Left renal pelvis (tissue), 4 donors: ENCODE data around the gene ACAP3. TPM values are rescaled to one million over a fixed set of nuclear protein-coding genes. Genes with fewer than 3 reads are reported as not detected.
"Not testable (repeated sequence)": the region's sequence is repeated elsewhere in the genome, so short reads cannot be mapped to it uniquely, and the experiment has no call there.

Experiments used
- DNase-seq, 4 donors: peaks; one replicate each; pipeline ENCODE4 v3.0.0-alpha.2; 2013; ENCODE audit warnings: low read depth in 4 of 4, low spot score in 3 of 4
- polyA plus RNA-seq, 4 donors: library from polyadenylated mRNA; unstranded; fragments of 120-200 nt; gene quantifications; one replicate each; pipeline ENCODE4 v1.2.1, GENCODE V29; 2013; ENCODE audit not compliant: insufficient read length in 4 of 4

ACAP3 gene
- polyA plus RNA-seq, 4 donors, result 18.3 to 44.1 (median 34.0) TPM

- no peak for DNase-seq
These were observed 53.6 kb downstream of the ACAP3 start for GRCh38 chr1:1253972-1254666.

DNA sequence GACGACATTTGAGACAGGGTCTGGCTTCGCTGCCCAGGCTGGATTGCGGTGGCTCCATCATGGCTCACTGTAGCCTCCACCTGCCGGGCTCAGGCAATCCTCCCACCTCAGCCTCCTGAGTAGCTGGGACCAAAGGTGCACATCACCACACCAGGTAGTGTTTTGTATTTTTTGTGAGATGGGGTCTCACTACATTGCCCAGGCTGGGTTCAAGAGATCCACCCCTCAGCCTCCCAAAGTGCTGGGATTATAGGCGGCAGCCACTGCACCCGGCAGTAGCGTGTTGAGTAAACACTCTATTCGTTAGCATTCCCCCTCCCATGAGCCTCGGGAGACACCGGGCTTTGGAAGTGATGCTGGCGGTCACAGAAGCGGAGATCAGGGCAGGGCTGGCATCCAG, 54.4 kb downstream of the ACAP3 start:
- no peak for DNase-seq

- DNase-seq, result no peak
These were observed 56.9 kb downstream of the ACAP3 start for GRCh38 chr1:1250786-1251284.

DNA sequence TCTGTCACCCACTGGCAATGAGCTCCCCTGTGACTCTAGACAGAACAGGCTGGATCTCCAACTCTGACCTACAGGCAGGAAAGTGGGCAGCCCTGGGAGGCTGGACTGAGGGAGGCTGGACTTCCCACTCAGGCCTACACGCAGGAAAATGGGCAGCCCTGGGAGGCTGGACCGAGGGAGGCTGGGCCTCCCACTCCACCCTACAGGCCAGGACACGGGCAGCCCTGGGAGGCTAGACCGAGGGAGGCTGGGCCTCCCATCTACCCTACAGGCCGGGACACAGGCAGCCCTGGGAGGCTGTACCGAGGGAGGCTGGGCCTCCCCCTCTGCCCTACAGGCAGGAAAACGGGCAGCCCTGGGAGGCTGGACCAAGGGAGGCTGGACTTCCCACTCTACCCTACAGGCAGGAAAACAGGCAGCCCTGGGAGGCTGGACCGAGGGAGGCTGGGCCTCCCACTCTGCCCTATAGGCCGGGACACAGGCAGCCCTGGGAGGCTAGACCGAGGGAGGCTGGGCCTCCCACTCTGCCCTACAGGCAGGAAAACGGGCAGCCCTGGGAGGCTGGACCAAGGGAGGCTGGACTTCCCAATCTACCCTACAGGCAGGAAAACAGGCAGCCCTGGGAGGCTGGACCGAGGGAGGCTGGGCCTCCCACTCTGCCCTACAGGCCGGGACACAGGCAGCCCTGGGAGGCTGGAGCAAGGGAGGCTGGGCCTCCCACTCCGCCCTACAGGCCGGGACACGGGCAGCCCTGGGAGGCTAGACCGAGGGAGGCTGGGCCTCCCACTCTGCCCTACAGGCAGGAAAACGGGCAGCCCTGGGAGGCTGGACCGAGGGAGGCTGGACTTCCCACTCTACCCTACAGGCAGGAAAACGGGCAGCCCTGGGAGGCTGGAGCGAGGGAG, 59.5 kb downstream of the ACAP3 start:
- DNase-seq, result not testable (repeated sequence)

GRCh38 chr1:1247341-1247913, 60.3 kb downstream of the ACAP3 start:
- DNase-seq, result no peak

GRCh38 chr1:1246577-1247340, 61.0 kb downstream of the ACAP3 start, which contains the start of gene C1QTNF12:
C1QTNF12 (minus strand) TSS chr1:1246722; CDS start chr1:1246690, 32 bp downstream.
- no peak for DNase-seq

DNA sequence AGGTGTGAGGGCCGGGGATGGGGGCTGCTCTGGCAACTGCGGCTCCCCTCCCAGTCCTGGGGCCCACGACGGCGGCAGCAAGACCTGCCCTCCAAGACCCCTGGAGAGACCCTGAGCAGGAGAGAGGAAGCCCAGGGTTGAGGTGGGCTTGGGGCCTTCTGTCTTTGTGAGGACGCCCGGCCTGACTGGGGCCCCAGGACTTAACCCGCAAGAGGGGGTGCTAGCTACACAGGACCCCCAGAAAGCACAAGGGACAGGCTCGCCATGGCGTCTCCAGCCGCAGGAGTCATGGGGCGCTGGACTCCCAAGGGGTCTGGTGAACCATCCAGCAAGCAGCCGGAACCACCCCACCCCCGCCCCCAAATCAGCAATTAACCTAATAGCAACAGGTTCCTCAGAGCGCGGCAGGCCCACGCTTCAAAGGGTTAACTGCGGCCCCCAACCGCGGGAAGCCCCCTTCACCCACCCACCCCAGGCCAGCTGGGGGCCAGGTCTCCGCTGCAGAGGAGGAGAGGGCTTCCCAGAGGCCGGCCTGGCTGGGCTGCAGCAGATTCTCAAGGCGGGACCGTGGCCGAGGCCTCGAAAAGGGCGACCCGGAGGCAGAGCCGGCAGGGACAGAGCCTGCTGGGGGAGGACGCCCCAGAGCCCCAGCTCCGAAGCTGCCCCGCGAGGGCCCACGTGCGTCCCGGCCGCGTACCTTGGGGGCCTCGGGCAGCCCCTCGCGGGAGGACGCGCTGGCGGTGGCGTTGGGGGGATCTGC, 61.7 kb downstream of the ACAP3 start:
- DNase-seq, result no peak

DNA sequence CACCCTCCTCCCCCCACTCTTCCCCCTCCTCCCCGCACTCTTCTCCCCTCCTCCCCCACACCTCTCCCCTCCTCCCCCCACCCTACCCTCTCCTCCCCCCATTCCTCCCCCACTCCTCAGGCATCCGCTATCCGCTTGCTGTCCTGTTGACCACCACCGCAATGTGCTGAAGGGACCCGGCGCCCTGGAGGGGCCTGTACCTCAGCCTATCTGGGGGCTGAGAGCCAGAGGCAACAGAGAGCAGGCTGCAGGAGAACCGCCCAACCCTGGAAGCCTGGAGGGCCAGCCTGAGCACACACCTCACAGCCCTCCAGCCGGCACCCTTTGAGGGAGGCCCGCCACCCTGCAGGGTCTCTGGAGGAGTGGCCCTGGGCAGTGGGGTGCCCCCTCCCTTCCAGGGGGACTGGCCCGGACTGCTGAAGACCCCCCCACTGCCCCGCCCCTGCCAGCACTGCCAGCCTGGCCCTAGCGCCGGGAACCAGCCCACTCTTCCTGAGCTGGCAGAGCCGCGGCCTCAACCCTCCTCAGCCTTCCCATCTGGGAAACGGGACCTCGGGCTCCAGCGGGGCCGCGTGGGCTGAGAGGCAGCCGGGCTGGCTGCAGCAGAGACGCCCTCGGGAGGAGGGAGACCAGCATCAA, 62.4 kb downstream of the ACAP3 start:
- no peak for DNase-seq

DNA sequence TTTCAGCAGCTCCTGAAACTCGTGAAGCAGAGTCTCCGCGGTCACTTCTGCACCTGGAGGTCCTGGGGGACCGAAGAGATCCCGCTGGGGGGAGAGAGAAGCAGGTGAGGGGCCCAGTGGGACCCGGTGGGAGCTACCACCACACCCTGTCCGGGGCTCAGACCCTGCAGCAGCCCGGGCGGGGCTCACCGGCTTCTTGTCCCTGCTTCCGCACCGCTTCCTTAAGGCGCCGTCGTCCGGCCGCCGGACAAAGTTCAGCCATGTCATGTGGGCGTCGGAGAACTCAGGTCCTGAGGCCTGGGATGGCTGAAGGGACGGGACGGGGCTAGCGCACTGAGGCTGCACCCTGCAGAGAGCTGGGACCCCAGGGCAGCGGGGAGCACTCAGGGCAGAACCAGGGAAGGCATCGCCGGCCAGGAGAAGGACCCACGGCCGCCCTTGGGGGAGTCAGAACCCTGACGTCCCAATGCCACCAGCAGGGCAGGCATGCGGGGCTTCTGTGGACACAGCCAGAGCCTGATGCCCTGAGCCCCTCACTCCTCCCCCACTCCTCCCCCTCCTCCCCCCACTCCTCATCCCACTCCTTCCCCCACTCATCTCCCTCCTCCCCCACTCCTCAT, 63.4 kb downstream of the ACAP3 start:
- DNase-seq, result no peak

- no peak for DNase-seq
These were observed 63.9 kb downstream of the ACAP3 start for GRCh38 chr1:1243807-1244191.

GRCh38 chr1:1243266-1243660, 64.5 kb downstream of the ACAP3 start:
- DNase-seq, result no peak

DNA sequence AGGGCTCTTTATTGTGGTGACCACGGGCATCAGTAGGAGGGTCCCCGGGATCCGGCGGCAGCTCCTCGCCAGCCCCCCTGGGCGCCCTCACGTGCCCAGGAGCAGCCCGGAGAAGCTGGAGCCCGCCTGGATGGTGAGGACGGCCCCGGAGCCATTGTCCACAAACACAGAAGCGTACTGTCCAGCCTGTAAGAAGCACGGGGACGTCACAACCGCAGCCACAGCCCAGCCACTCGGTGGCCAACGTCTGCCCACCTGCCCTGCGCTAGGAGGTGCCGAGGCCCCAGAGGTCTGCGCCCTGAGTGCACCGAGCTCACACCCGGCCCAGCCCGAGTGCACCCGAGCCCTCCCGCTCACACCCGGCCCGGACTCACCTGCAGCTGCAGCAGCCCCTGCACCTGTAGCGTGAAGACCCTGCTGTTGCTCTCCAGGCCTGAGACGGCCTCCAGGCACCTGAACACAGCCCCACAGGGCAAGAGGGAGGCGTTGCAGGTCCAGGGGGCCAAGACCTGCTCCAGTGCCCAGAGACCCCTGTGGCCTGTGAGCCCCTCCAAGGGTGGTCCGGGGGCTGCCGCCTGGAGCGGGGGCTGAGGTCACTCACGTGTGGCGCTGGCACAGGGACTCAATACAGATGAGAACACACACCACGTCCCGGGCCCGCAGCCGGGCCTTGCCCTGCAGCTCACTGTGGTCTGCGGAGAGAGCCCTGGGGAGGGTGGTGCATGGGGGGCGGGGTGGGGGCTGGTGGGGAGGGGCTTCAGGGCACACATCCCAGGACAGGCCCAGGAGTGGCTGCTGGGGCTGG, 65.1 kb downstream of the ACAP3 start:
- DNase-seq, result no peak

Other genes starting within 250 kb of the ACAP3 start
- under 1 TPM in 3 of 4 donors, not detected in 1; 0.23 to 0.85 (median 0.70) TPM for gene RNF223, start 233.6 kb downstream of the ACAP3 start, polyA plus RNA-seq
- gene C1orf159, start 191.8 kb downstream of the ACAP3 start, polyA plus RNA-seq, result 10 to 100 TPM in 1 of 4 donors, 1 to 10 TPM in 3; 7.0 to 19.3 (median 7.2) TPM
- gene TTLL10, start 134.1 kb downstream of the ACAP3 start, polyA plus RNA-seq, result under 1 TPM in 3 of 4 donors, not detected in 1; 0.43 to 0.86 (median 0.79) TPM
- gene TNFRSF18, start 101.3 kb downstream of the ACAP3 start, polyA plus RNA-seq, result under 1 TPM; 0.26 to 0.72 (median 0.51) TPM
- gene TNFRSF4, start 93.8 kb downstream of the ACAP3 start, polyA plus RNA-seq, result 1 to 10 TPM; 1.5 to 2.7 (median 1.8) TPM
- 100 to 1,000 TPM; 120 to 139 (median 128) TPM for gene SDF4, start 75.9 kb downstream of the ACAP3 start, polyA plus RNA-seq
- 10 to 100 TPM; 15.8 to 22.2 (median 20.6) TPM for gene B3GALT6, start 75.7 kb downstream of the ACAP3 start, polyA plus RNA-seq
- gene C1QTNF12, start 61.2 kb downstream of the ACAP3 start, polyA plus RNA-seq, result 10 to 100 TPM in 1 of 4 donors, 1 to 10 TPM in 3; 4.1 to 17.4 (median 8.5) TPM
- 10 to 100 TPM; 43.8 to 68.3 (median 49.3) TPM for gene UBE2J2, start 34.1 kb downstream of the ACAP3 start, polyA plus RNA-seq
- 1 to 10 TPM; 2.3 to 9.0 (median 6.5) TPM for gene SCNN1D, start 27.5 kb downstream of the ACAP3 start, polyA plus RNA-seq
- 10 to 100 TPM in 1 of 4 donors, 1 to 10 TPM in 3; 5.5 to 12.2 (median 6.0) TPM for gene PUSL1, start 667 bp upstream of the ACAP3 start, polyA plus RNA-seq
- 100 to 1,000 TPM in 3 of 4 donors, 10 to 100 TPM in 1; 93.1 to 177 (median 108) TPM for gene INTS11, start 16.7 kb upstream of the ACAP3 start, polyA plus RNA-seq
- 10 to 100 TPM; 10.3 to 19.5 (median 13.2) TPM for gene CPTP, start 16.9 kb upstream of the ACAP3 start, polyA plus RNA-seq
- under 1 TPM; 0.24 to 0.45 (median 0.37) TPM for gene TAS1R3, start 23.4 kb upstream of the ACAP3 start, polyA plus RNA-seq
- gene DVL1, start 41.5 kb upstream of the ACAP3 start, polyA plus RNA-seq, result 10 to 100 TPM; 25.8 to 45.4 (median 26.1) TPM
- 100 to 1,000 TPM; 133 to 208 (median 158) TPM for gene MXRA8, start 50.6 kb upstream of the ACAP3 start, polyA plus RNA-seq
- 10 to 100 TPM; 44.3 to 95.3 (median 56.8) TPM for gene AURKAIP1, start 67.3 kb upstream of the ACAP3 start, polyA plus RNA-seq
- gene CCNL2, start 91.4 kb upstream of the ACAP3 start, polyA plus RNA-seq, result 100 to 1,000 TPM; 205 to 377 (median 227) TPM
- 100 to 1,000 TPM in 3 of 4 donors, 10 to 100 TPM in 1; 89.3 to 155 (median 113) TPM for gene MRPL20, start 99.4 kb upstream of the ACAP3 start, polyA plus RNA-seq
- gene ANKRD65, start 113.3 kb upstream of the ACAP3 start, polyA plus RNA-seq, result 10 to 100 TPM in 1 of 4 donors, 1 to 10 TPM in 3; 1.6 to 23.4 (median 9.1) TPM
- 10 to 100 TPM; 20.7 to 79.4 (median 48.5) TPM for gene VWA1, start 127.8 kb upstream of the ACAP3 start, polyA plus RNA-seq
- 1 to 10 TPM in 3 of 4 donors, under 1 TPM in 1; 0.41 to 4.7 (median 1.9) TPM for gene ATAD3C, start 141.8 kb upstream of the ACAP3 start, polyA plus RNA-seq
- gene ATAD3B, start 163.8 kb upstream of the ACAP3 start, polyA plus RNA-seq, result 10 to 100 TPM in 3 of 4 donors, 1 to 10 TPM in 1; 8.4 to 28.1 (median 14.2) TPM
- gene ATAD3A, start 204.2 kb upstream of the ACAP3 start, polyA plus RNA-seq, result 10 to 100 TPM; 14.4 to 30.0 (median 19.2) TPM
- 1 to 10 TPM; 3.4 to 9.7 (median 6.3) TPM for gene TMEM240, start 232.7 kb upstream of the ACAP3 start, polyA plus RNA-seq